GM19351 (cell line): ENCODE results near the gene LRWD1.
"Not testable (repeated sequence)": the region's sequence is repeated elsewhere in the genome, so short reads cannot be mapped to it uniquely, and the experiment has no call there.

Source experiments
- ATAC-seq: cut with Tn5 transposase; IDR thresholded peaks from one replicate; pipeline ENCODE4 v1.9.1; 2021; ENCODE audit warnings: mild to moderate bottlenecking, moderate library complexity; ENCODE audit not compliant: unreplicated experiment

The LRWD1 gene

DNA sequence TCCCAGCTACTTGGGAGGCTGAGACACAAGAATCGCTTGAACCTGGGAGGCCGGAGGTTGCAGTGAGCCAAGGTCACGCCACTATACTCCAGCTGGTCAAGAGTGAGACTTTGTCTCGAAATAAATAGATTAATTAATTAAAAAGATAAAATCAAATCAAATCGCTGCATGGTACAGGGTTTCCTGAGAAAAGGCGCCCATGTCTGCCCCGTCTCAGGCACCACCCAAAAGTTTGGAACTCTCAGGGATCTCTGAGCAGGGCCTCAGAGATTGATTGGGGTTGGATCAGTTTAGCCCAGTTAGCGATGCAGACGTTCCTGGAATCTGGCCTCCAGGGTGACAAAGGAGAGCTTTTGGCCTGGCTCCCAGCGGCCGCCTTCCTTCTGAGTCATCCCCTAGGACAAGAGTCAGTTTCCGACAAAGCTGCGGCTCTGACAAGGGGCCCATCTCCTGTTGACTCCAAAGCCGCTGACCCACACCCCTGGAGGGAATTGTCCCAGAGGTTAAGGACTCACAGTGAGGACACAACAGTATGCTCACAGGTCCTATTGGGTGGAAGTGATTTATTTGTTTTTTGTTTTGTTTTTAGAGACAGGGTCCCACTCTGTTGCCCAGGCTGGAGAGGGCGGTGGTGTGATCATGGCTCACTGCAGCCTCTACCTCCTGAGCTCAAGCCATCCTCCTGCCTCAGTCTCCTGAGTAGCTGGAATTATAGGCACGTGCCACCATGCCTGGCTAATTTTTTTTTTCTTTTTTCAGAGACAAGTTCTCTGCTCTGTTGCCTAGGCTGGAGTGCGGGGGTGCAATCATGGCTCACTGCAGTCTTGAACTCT, 24.6 kb upstream of the LRWD1 start:
- ATAC-seq, result no peak

DNA sequence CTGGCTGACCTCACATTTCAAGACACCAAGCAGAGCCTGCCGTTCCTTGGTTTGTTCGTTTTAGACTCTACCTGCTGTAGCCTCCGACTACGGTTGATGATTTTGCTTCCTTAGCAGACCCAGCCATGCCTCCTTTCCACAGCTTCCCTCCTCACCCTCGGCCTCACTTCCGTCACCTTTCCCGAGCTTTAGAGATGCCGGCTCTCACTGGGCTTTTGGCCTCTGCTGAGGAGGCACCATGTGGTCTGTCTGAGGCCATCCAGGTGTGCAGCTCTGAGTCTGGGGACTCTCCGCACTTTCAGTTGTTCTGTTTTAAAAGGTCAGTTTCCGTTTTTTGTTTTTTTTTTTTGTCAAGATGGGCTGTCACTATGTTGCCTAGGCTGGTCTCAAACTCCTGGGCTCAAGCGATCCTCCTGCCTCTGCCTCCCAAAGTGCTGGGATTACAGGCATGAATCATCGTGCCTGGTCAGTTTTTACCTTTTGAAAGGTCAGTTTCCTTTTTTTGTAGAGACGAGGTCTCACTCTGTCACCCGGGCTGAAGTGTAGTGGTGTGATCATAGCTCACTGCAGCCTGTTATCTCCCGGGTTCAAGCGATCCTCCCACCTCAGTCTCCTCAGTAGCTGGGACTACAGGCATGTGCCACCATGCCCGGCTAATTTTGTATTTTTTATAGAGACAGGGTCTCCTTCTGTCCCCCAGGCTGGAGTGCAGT, 19.7 kb upstream of the LRWD1 start:
- ATAC-seq, result peak; percentile 56

DNA sequence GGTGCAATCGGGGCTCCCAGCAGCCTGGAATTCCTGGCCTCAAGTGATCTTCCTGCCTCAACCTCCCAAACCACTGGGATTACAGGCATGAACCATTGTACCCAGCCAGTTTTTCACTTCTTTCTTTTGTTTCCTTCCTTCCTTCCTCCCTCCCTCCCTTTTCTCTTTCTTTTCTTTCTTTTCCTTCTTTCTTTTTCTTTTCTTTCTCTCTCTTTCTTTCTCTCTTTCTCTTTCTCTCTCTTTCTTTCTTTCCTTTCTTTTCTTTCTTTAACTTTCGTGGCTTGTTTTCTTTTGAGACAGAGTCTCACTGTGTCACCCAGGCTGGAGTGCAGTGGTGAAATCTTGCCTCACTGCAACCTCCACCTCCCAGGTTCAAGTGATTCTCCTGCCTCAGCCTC, 19.1 kb upstream of the LRWD1 start:
- ATAC-seq, result no peak

DNA sequence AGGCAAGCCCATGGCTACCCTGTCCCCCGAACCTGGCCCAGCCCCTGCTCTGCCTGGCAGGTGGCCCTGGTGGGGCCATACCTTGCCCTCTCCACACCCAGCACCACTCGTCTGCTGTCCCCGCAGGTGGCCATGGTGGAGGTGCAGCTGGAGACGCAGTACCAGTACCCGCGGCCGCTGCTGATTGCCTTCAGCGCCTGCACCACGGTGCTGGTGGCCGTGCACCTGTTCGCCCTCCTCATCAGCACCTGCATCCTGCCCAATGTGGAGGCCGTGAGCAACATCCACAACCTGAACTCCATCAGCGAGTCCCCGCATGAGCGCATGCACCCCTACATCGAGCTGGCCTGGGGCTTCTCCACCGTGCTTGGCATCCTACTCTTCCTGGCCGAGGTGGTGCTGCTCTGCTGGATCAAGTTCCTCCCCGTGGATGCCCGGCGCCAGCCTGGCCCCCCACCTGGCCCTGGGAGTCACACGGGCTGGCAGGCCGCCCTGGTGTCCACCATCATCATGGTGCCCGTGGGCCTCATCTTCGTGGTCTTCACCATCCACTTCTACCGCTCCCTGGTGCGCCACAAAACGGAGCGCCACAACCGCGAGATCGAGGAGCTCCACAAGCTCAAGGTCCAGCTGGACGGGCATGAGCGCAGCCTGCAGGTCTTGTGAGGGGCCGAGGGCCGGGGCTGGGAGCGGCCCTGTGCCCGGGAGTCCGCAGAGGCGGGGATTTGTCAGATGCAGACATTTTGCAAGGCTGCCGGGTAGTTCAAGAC, 18.2 kb upstream of the LRWD1 start:
- no peak for ATAC-seq

DNA sequence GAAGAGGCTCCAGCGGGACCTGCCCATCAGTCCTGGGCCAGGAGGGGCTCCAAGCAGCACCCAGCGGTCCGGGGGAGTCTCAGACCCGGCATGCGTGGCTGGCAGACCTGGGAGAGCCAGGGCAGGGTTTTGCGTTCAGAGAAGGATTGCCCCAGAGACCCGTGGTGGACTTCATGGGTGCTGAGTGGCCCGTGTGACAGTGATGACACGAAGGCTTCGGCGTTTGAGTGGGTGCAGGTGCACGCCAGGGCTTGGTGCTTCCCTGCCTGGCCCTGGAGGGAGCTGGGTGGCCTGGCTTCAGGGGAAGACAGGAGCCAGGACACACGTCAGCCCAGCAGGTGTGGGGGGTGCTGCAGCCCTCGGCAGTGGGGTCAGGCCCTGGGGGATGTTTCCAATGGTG, 17.5 kb upstream of the LRWD1 start:
- no peak for ATAC-seq

DNA sequence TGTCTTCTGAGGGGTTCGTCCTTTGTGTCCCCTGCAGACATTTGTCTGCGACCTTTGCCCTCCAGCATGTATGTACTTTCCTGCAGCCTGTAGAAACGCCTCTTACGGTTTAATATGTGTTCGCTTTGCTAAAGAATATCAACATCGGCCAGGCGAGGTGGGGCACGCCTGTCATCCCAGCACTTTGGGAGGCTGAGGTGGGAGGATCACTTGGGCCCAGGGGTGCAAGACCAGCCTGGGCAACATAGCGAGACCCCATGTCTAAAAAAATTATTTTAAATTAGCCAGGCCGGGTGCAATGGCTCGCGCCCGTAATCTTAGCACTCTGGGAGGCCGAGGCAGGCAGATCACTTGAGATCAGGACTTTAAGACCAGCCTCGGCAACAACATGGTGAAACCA, 15.6 kb upstream of the LRWD1 start:
- ATAC-seq, result no peak

DNA sequence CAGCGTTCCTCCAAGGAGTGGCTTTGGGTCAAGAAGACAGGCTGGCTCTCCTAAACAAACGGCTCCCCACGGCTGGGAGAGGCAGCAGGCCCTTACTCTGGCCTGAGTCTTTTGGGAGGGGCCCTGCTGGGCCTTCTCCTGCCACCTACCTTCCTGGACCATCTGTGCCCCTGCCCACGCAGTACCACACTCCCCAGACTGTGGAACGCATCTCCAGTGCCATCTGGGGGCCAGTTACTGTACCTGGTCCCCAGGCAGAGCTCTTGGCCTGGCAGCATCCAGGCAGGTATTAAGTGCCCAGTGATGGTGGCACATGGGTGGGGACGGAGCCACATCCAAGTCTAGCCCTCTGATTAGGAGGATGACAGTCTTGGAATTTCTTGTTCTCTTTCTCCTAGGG, 14.5 kb upstream of the LRWD1 start:
- ATAC-seq, result no peak

DNA sequence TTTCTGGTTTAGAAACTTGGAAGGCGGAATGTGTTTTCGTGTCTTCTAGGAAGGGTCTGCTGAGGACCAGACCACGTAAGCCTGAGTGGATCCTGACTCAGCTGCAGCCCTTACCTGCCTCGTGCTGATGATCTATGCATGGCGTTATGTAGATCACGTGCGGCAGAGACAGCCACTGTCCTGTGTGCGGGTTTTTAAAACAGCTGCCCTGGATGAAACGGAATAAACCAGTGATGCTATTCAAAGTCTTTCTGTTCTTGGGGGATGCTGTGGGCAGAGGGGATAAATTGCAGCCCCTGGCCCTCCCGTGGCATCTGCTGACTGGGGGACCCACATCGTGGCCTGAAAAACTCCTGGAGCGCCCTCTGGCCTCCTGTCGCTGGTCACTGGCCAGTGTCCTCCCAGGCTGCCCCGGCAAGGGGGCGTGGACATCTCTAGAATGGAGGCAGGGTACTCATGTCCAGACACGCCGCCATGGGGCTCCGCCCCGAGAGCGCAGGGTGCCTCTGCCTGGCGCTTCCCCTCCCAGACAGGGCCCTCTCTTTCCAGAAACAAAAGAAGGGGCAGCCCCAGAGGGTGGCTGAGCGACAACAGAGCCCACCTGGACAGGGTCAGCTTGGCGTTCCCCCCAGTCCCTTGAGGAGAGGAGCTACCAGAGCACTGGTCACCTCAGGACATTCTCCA, 13.3 kb upstream of the LRWD1 start:
- no peak for ATAC-seq

DNA sequence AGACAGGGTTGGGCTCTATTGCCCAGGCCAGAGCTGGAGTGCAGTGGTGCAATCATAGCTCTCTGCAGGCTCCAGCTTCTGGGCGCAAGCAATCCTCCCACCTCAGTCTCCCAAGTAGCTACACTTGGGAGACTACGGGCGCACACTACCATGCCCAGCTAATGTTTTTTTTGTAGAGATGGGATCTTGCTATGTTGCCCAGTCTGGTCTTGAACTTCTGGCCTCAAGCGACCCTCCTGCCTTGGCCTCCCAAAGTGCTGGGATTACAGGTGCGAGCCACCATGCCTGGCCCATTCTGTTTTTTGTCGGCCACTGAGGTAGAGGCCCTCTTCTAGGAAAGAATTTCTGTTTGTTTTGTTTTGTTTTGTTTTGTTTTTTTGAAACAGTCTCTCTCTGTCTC, 12.3 kb upstream of the LRWD1 start:
- ATAC-seq, result no peak

DNA sequence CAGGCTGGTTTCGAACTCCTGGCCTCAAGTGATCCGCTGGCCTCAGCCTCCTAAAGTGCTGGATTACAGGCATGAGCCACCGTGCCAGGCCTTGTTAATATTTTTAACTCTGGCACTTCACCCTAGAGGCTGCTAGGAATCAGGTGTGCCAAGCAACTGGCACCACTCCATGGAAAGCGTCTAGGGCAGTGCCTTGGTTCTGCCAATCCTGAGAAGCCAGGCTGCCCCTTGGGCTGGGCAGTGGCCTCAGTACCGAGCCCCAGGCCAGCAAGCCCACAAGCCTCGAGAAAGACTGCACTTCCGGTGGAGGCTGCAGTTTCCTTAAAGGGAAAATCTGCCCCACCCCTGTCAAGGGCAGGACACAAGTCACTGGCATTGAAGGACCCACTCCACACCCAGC, 11.5 kb upstream of the LRWD1 start:
- no peak for ATAC-seq

DNA sequence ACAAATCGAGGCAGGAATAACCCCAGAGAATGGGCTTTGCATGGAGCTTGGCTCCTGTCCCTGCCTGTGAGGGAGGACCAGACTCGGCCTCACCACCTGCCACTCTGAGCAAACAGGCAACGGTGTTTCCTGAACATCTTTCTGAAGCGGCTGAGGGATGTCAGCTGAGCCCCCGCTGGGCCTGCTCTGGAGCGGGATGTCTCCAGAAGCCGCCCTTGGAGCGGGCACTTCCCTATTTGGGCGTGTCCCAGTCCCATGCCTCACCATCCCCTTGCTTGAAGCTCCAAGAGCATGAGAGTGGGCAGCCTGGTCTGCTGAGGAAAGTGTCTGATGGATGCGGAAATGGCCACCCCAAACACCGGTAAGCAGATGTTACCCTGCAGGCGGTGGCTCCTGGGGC, 10.3 kb upstream of the LRWD1 start:
- no peak for ATAC-seq

DNA sequence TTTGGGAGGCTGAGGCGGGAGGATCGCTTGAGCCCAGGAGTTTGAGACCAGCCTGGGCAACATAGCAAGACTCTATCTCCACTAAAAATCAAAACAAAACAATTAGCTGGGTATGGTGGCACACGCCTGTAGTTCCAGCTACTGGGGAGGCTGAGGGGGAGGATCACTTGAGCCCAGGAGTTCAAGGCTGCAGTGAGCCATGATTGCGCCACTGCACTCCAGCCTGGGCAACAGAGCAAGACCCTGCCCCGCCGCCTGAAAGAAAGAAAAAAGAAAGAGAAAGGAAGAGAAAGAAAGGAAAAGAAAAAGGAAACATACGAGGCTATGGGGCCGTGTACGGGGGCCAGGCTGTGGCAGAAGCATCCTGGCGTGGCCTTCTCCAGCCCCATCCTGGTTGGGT, 9.9 kb upstream of the LRWD1 start:
- not testable (repeated sequence) for ATAC-seq

DNA sequence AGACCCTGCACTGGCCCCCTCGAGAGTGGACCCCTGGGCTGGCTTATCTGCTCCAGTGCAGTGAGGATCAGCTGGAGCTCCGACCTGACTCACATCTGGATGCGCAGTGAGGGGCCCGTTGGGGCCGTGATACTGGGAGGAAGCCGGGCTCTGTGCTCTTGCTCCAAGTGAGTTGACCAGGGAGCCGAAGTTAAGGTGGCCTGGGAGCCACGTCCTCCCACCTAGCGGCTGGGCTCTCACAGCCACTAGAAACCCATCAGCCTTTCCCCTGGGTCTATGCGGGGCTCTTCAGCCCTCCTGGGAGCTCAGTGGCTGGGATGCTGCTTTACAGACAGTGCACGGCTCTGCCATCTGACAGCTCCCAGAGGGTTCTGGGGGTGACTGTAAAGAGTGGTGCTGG, 9.2 kb upstream of the LRWD1 start:
- no peak for ATAC-seq

DNA sequence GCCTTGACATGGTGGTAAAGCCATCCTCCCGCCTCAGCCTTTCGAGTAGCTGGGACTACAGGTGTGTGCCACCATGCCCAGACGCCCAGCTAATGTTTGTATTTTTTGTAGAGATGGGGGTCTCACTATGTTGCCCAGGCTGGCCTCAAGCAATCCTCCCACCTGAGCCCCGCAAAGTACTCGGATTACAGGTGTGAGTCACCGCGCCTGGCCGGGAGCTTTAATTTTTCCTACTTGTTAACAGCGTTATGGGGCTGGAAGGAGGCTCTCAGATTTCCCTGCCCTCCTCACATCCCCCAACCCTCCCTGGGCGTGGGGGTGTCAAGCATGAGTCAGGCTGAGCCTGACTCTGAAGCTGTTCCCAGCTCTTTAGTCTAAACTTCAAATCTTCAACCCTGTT, 8.5 kb upstream of the LRWD1 start:
- ATAC-seq, result no peak

DNA sequence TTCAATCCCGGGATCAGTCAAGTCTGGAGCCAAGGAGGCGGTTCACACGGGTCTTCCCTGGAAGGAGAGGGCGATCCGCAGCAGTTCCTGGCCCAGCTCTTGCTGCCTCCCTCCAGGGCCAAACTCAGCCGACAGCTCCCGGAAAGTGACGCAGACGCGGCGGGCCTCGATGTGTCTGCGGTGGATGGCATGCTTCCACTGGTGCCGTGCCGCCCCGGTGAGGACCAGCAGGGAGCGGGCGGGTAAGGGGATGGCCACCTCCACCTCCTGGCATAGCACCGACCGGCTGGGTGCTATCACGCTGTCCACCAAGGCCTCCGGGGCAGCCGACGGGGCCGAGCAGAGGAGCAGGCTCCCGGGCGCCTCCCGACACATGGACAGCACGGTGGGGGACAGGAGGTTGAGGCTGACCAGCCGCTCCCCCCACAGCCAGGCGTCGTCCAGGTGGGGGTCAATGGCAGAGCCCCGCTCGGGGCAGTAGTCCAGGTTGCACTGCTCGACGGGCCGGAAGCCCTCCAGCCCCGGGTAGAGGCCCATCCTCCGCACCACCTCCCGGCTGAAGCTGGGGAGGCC, 7.3 kb upstream of the LRWD1 start:
- no peak for ATAC-seq

DNA sequence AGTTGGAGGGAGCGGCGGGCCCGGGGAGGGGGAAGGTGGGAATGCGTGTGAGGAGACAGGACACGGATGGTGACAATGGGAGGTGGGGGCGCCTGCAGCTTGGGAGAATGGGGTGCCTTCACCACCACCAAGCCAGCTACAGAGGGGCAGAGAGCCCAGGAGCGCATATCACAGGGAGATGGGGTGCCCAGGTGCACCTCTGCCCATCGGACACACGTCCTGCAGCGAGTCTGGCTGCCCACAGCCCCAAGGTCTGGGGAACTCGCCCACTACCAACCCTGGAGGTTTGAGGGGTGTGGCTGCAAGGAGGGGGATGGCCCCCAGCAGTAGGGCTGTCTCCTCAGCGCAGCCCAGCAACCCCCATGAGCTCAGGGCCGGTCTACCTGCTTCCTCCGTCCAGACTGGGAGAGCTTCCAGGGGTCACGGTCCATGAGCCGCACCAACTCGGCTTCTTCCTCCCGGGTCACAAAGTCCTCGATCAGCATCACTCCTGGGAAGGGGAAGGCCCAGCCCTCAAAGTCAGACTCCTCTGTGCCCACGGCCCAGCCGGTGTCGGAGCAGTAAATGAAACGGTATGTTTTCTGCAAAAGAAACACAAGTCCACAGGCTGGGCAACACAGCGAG, 5.5 kb upstream of the LRWD1 start:
- ATAC-seq, result no peak

DNA sequence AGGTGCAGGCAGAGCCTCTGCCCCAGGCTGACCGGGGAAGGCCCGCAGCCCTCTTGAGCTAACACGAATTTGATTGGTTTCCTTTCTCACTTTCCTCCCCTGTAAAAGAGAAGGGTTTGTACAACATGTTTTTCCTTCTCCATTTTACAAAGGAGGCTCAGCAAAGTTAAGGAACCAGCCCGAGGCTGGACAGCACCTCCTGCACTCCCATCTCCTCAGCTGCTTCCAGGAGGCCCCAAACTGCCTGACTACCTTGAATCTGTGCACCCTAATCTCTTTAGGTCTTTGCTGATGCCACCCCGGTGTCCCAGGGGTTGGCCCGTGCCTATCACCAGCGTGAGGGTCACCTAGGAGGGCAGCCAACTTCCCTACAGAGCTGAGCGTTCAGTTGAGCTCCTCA, 4.3 kb upstream of the LRWD1 start:
- ATAC-seq, result no peak

DNA sequence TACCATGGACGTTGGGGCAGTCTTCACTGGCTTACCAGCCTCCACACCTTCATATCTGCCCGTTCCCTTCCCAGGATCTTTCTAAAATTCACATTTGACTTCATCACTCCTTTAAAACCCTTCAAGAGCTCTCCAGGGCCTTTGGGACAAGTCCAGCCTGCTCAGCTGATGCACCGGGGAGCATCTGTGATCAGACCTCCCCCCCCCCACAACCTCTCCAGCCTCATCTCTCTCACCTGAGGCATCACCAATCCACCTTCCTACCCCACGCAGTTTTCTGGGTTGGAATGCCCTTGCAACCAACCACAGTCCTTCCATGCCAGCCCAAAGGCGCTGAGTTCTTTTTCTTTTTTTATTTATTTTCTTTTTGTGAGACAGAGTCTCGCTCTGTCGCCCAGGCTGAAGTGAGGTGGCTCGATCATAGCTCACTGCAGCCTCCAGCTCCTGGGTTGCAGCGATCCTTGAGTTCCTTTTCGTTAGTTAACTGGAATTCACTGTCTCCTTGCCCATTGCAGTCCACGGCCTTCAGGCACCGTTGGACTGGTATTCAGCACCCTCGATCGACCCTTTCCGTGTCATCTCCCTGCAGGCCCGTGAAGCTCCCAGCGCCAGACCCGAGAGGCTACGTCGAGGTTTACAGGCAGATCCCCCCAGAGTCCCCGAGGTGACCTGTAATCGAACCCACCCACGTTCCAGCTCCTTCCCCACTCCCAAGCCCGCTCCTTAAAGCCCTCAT, 775 bp upstream of the LRWD1 start:
- no peak for ATAC-seq

DNA sequence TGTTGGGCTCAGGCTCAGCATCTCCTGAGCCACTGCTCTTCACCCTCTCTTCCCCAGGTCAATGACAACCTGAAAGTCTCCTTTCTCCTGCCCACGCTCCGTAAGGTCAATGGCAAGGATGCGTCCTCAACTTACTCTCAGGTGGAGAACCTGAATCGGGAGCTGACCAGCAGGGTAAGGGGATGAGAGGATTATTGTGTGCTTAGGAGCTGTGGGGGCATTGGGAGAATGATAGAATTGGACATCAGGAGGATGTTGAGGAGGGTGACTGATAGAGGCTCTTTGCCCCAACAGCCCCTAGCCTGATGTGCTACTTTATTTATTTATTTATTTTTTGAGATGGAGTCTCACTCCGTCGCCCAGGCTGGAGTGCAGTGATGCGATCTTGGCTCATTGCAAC, 1.3 kb downstream of the LRWD1 start:
- no peak for ATAC-seq
